Inflammatory macrophage (primary cell): ENCODE results near the gene GRK5.
A peak's percentile ranks its signal among the peaks of the same experiment; 100 is the strongest.

Source experiments
- DNase-seq, 2 donors: peaks; one replicate each; pipeline ENCODE4 v3.0.0-alpha.2; 2020 to 2022

GRK5 gene

DNA sequence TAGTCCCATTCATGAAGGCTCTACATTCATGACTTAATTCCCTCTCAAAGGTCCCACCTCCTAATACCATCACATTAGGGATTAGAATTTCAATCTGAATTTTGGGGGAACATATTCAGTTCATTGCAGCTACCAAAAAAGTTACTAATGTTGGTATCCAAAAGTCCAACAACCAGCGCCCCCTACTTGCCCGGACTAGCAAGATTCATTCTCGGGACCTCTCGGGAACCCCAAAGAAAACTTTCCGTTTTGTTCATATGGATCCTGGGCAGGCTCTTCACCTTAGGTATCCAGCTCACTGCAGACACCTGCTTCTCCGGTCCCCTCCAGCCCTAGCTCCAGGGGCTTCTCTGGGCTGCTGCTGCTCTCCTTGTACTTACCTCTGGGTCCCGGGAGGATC, 8.9 kb upstream of the GRK5 start:
- DNase-seq = no peak

DNA sequence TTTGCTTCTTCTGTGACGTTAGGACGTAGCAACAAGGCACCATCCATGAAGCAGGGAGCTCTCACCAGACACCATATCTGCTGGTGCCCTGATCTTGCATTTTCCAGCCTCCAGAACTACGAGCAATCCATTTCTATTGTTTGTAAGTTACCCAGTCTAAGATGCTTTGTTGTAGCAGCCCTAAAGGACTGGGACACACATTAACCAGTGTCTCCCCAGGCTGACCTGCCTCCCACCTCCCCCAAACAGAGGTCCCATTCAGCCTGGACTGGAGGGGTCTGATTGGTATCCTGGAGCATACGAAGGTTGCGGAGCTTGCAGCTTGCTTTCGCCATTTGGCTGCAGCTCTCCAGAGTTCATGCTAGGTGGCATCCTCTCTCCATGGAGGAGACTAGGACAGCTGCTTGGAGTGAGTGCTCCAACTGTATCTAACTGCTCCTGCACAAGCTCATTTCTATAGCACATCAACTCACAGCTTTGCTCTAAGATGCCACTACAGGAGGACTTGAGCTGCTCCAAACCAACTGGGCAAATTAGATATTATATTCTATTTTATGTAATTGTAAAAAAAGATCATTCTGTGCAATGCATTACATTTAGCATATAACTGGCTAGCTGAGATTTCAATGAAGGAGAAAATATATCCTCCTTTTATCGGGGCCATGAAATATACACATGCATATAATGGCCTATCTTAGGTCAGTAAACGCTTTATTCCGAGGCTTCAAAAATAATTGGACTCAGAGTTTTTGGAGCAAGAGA, 8.0 kb upstream of the GRK5 start:
- DNase-seq = peak; percentile 69 to 77

DNA sequence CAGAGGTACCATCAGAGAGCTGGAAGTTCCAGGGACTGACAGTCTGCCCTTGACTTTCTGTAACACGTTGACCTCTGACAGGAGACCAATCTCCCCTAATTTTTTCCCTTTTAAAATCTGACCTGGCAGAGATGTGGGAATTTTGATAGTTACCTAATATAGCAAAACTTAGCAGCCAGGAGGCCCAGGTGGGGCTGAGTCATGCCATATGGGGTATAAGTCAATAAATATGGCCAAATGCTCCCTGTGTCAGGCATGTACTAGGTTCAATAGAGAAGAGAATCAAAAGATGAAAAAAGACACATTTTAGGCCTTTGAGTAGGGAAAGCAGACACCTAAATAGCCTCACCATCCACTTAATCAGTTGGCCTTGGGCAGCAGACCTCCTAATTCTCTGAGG, 6.1 kb upstream of the GRK5 start:
- no peak for DNase-seq

- no peak for DNase-seq
Observed at GRCh38 chr10:119203006-119203405, 4.4 kb upstream of the GRK5 start.

DNA sequence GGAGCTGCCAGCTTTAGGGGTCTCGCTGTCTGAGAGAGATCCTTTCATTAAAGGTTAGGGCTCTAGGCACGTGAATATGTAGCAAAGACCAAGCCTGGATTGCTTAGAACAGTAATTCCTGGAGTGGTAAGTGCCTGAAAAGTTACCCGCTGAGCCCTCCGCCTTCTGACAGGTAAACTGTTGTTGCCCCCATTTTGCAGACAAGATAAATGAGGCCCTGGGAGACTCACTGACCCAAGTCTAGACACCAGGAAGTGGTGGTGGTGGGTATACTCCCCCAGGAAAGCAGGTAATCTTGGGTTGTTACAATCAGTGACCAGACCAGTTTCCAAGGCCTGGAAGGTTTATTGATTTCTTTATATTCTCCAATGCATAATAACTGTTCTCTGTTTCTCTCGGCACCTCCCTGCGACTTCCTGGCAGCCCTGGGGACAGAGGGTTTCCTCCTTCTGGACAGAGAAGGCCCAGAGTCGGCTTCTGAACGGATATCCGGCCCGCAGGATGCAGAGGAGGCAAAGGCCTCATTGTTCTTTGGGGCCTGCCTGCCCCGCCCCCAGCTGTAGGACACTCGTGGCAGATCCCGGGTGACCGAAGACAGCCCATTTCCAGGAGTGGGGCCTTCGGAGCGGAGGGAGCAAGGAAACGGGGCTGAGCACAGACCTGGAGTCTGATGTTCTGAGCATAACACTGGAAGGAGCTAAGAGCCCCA, 1.3 kb upstream of the GRK5 start:
- DNase-seq = peak; percentile 62 to 67

GRCh38 chr10:119206603-119207365, 587 bp upstream of the GRK5 start:
- peak; percentile 57 to 71 for DNase-seq

DNA sequence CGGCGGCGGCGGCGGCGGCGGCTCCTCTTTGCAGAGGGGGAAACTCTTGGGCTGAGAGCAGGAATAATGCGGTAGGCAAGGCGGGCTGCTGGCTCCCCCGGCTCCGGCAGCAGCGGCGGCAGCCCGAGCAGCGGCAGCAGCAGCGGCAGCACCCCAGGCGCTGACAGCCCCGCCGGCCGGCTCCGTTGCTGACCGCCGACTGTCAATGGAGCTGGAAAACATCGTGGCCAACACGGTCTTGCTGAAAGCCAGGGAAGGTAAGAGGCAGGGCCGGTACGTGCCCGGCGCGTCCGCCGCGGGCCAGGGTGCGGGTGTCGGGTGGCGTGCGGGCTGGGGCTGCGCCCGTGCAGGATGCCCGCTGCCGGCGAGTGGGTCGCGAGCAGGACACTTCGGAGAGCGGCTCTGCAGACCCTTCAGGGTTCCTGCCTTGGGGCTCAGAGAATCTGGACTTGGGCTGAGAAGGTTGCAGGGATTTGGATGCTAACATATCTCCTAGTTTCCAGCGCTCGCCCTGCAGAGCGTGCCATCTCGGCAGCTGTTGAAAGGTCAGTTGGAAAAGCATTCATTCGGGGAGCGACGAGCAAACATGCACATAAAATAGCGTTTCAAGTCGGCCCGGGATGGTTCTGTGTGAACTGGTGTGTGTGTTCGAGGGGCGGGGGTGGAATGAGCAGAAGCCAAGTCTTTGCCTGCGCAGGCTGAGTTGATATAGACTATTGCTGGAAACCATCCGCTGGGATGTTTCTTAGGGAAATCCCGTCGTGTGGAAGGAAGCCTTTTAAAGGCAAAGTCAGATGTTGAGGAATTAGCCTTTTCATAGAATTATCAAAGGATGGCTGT, 562 bp downstream of the GRK5 start:
- peak in 1 of 2 donors; percentile 16 for DNase-seq

GRCh38 chr10:119208553-119208940, 1.2 kb downstream of the GRK5 start:
- DNase-seq = no peak

DNA sequence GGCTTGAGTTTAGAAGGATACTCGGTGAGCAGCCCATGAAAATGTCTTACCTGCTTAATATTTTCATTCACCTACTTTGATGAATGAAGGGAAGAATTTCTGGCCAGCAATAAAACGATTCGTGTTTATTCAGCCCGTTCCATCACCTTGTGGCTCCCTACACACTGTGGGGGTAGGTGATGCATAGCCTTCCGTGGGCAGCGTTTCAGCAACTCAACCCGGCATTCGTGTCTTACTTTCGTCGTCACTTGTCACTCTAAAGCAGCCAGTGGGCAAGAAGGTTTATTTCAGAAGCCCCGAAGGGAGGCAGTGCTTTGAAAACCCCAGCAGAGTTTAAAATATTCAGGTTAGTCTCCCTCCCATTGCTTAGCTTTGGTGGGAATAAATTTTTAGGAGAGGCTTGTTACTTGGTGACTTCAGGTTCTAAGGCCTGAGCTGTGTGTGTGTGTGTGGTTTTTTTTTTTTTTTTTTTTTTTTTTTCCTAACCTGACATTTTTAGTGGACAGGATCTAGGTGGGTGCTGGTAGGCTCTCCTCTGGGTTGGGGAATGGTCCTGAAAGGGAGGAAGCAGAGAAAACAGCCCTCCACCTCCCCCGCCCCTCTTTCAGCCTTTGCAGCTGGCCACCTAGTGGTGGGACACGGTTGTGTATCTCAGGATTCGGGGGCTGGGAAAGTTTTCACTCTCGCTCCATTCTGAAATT, 1.8 kb downstream of the GRK5 start:
- peak; percentile 24 to 35 for DNase-seq

DNA sequence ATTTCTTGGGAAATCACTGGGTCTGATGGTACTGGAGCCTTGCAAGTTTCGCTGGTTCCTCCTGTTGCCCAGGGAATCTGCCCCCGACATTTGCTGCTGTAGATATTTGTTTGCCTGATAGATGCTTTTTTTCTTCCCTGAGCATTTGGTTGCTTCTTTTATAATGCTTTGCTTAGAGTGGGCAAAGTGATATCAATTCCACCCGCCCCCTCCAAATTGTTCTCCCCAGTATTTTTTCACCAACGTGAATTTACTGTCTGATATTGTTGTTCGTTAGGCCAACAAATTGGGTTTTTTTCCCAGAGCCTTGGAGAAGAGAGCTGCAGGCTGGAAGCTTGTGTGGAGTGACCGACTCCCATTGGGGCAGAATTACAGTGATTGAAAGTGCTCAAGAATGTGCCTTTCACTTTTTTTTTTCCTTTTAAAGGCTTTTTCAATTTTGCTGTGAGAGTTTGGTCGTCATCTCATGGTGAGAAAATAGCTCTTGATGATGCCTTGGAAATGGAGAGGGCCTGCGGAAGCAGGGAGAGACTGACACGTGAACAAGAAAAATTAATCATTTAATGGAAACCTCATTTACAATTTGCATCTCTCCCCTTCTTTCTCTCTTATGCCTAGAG, 2.5 kb downstream of the GRK5 start:
- no peak for DNase-seq

DNA sequence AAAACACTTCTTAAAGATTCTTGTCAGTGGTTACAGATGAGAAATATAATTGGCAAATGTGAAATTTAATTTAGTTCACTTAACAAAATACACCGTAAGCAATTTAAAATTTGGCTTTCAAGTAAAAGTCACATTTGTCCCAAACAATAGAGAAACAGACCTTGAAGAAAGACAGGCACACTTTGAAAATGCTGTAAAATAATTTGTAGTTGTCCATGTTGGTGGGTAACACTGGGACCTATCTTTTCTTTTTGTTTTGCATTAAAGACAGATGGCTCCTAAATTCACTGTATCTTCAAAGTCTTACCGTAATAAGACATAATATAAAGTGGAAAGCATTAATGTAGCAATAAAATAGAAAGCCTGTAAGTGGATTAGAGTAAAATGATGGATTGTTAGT, 3.3 kb downstream of the GRK5 start:
- DNase-seq = no peak

GRCh38 chr10:119211176-119211575, 3.8 kb downstream of the GRK5 start:
- no peak for DNase-seq

DNA sequence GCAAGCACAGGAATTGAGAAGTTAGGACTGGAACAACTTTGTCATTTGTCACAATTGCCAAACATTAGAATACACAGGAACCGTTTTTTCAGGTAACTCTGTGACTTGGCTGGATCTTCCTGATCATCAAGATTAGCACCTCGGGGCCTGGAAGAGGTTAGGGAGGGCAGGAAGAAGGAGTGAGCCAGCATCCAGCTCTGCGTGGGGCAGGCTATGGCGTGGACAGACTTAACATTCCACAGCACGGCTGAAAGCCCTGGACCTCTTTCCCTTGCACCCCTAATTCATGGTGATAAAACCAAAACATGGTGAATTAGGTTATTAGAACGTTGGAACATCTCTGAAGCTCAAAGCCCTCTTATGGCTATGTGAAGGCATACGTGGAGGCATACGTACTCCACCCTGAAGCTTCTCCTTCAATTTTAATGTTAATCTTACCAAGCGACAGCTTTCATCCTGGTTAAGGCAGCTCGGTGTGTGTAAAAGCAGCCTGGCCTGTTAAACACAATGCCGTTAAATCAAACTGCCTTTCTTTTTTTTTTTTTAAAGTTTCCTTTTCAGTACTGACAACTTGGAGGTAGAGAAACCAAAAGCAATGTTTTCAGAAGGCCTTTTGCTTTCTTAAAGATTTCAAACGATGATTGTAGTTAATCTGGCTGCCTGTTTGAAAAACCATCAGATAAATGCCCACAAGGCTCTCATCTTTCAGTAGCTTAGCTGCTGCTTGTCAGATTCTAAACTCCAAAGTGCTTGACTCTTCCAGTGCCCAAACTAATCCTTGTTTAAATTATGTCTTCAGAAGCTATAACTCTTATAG, 4.5 kb downstream of the GRK5 start:
- DNase-seq = no peak

DNA sequence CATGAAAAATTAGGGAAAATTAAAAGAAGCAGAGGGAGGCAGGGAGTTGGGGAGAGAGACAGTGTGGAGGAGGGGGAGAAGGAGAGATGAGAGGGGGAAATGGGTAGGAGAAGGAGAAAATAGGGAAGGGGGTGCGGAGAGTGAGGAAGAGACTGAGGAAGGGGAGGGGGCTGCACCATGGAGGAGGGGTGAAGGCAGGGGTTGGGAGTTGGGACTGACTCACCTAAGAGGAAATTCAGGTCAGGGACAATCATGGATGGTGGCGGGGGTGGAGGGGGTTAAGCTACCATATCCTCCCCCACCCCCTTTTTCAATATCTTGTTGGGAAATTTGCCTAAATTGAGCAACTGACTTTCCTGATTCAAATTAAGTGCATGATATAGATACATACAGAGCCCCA, 8.0 kb downstream of the GRK5 start:
- no peak for DNase-seq

GRCh38 chr10:119216127-119216526, 8.8 kb downstream of the GRK5 start:
- DNase-seq = no peak

DNA sequence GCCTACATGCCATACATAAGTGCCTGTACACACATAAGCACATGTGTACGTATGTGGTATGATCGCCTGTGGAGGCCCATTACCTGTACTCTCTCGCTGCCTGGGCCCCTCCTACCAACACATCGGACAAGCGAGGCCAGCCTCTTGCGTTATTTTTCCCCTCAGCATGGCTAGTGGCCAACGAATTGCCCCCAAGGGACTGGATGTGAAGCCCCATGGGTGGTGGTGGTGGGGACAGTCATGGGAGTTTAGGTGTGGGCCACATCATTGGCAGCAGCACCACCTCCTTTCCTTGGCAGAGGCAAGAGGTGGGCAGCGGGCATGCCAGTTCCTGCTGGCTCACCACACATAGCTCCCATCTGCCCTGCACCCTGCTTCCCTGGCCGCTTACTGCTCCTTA, 10.0 kb downstream of the GRK5 start:
- no peak for DNase-seq

DNA sequence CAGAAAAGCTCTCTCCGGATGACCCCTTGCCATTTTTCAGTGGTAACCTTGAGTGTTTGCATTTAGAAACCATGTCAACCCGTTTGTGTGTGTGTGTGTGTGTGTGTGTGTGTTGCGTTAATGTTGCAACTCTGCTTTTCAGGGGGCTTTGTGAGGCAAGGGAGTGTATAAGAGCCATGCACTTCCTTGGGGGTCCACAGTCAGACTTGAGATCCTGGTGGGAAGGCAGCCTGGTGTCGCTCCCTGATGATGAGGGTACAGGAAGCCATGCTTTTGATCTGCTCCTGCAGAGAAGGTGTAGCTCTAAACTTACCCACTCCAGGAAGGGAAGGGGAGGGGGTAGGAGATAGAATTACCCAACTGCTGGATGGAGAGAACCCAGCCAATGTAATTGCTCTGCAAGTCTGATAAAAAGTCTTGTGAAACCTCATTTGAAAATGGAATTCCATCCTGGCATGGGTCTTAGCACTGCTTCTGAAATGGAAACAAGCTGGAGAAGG, 10.7 kb downstream of the GRK5 start:
- no peak for DNase-seq

DNA sequence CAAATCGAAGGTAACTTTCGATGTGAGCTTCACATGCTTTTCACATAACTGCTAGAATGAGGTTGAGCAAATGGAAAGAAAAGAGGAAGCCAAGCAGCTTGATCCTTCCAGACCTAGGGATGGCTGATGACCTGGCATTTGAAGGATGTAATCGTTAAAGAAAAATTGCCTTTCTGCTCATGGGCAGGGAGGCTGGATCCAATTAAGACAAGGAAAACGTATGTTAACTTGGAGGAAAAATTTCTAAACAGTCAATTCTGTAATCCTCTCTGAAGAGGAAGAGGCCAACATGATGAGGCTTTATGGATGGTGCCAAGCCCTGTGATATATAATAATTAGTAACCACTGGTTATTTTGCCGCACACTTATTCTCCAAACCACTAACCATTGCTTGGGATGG, 12.5 kb downstream of the GRK5 start:
- no peak for DNase-seq

DNA sequence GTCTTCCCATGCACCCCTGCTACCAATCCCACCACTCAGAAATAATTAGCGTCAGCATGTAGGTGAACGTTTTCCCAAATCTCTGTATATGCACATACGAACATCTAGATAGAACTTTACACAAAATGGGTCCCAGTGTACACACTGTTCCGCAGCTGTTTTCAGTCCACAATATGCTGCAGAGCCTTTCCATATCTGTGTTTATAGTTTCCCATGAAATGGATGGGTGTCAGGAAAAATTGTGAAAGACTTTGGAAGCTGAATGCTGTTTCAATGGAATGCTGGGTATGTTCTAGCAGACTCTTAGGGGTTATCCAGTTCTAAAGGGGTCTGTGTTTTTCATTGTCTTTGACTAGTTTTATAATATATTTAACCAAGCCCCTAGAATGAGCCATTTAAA, 13.8 kb downstream of the GRK5 start:
- DNase-seq = no peak

GRCh38 chr10:119221666-119222065, 14.3 kb downstream of the GRK5 start:
- DNase-seq = no peak
